PFSK-1 (cell line): ENCODE measurements around the gene ACER2.

Experiments used
- FOXP2 ChIP-seq: optimal IDR thresholded peaks from 2 replicates; pipeline ENCODE3; 2011; ENCODE audit warnings: borderline replicate concordance, control low read depth, inconsistent platforms; ENCODE audit not compliant: insufficient read depth; ENCODE audit errors: extremely low read length, extremely low read depth
- POLR2AphosphoS5 ChIP-seq: IDR thresholded peaks from 2 replicates; pipeline ENCODE4 v1.6.1; 2012; ENCODE audit warnings: low read depth, mild to moderate bottlenecking, control low read depth, low read length, moderate library complexity
- SIN3A ChIP-seq: IDR thresholded peaks from 2 replicates; pipeline ENCODE4 v1.6.1; 2012; ENCODE audit warnings: mild to moderate bottlenecking, low read length, moderate library complexity, borderline replicate concordance; ENCODE audit not compliant: insufficient read depth
- TAF1 ChIP-seq: IDR thresholded peaks from 2 replicates; pipeline ENCODE4 v1.6.1; 2012; ENCODE audit warnings: low read length, control low read depth, borderline replicate concordance; ENCODE audit not compliant: insufficient read depth
- TF ChIP-seq, protein P1 (sequence below), 2 experiments: IDR thresholded peaks; 2 replicates each; pipeline versions ENCODE4 v1.6.1 to v1.8.0; 2011 to 2012; ENCODE audit warnings: low read depth in 2 of 2, low read length in 2 of 2, control low read depth in 1 of 2, inconsistent platforms in 1 of 2, mild to moderate bottlenecking in 1 of 2, moderate library complexity in 1 of 2; ENCODE audit not compliant: insufficient read depth in 1 of 2

ACER2 gene

DNA sequence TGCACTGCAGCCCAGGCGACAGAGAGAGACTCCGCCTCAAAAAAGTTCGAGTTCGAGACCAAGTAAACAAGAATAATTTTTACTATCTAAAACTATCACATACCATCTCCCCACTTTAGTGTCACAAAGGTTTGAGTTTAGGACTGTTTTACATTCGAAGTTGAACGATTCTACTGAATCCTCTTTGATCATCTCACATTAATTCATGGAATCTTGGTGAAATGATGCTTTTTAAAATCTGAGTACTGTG is 28.1 kb upstream of the ACER2 start:
- TF ChIP-seq TAF1 (no peak), FOXP2 (no peak), POLR2AphosphoS5 (no peak), SIN3A (no peak)
- TF ChIP-seq, protein P1, sequence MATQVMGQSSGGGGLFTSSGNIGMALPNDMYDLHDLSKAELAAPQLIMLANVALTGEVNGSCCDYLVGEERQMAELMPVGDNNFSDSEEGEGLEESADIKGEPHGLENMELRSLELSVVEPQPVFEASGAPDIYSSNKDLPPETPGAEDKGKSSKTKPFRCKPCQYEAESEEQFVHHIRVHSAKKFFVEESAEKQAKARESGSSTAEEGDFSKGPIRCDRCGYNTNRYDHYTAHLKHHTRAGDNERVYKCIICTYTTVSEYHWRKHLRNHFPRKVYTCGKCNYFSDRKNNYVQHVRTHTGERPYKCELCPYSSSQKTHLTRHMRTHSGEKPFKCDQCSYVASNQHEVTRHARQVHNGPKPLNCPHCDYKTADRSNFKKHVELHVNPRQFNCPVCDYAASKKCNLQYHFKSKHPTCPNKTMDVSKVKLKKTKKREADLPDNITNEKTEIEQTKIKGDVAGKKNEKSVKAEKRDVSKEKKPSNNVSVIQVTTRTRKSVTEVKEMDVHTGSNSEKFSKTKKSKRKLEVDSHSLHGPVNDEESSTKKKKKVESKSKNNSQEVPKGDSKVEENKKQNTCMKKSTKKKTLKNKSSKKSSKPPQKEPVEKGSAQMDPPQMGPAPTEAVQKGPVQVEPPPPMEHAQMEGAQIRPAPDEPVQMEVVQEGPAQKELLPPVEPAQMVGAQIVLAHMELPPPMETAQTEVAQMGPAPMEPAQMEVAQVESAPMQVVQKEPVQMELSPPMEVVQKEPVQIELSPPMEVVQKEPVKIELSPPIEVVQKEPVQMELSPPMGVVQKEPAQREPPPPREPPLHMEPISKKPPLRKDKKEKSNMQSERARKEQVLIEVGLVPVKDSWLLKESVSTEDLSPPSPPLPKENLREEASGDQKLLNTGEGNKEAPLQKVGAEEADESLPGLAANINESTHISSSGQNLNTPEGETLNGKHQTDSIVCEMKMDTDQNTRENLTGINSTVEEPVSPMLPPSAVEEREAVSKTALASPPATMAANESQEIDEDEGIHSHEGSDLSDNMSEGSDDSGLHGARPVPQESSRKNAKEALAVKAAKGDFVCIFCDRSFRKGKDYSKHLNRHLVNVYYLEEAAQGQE (IDR thresholded peaks at IDR 0.05; ENCODE audit: insufficient read depth in 1 of 2, low read depth in 2 of 2, low read length in 2 of 2): no peak

DNA sequence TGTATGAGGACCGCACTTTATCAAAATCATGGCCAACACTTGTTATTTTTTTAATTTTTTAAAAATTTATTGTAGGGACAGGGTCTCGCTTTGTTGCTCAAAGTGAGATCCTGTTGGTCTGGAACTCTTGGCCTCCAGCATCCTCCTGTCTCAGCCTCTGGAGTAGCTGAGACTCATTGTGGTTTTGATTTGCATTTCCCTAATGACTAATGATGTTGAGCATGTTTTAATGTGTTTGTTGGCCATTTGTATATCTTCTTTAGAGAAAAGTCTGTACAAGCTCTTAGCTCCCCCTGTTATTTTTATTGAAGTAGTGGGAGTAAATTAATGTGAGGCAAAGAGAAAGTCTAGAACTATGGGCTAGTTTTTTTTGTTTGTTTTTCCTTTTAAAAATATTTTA is 27.2 kb upstream of the ACER2 start:
- TF ChIP-seq POLR2AphosphoS5 (no peak), SIN3A (no peak), FOXP2 (no peak), TAF1 (no peak)
- TF ChIP-seq, protein P1 (IDR thresholded peaks at IDR 0.05; ENCODE audit: insufficient read depth in 1 of 2, low read depth in 2 of 2, low read length in 2 of 2): no peak

DNA sequence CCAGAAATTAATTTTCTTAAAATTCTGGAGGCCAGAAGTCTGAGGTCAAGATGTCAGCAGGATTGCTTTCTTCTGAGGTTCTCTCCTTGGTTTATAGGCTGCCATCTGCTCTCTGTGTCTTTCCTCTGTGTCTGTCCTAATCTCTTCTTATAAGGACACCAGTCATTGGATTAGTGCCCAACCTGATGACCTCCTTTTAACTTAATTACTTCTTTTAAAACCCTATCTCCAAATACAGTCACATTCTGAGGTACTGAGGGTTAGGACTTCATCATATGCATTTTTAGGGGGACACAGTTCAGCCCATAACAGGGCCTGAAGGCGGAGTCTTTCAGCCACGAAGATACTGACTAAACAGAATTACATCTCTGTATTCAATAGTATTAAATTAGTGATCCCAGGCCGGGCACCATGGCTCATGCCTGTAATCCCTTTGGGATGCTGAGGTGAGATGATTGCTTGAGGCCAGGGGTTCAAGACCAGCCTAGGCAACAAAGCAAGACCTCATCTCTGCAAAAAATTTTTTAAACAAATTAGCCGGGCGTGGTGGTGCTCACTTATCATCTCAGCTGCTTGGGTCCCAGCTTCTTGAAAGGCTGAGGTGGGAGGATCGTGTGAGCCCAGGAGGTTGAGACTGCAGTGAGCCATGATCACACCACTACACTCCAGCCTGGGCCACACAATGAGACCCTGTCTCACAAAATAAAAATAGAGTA is 22.9 kb upstream of the ACER2 start:
- TF ChIP-seq TAF1 (no peak), FOXP2 (no peak), SIN3A (no peak), POLR2AphosphoS5 (no peak)
- TF ChIP-seq, protein P1 (IDR thresholded peaks at IDR 0.05; ENCODE audit: insufficient read depth in 1 of 2, low read depth in 2 of 2, low read length in 2 of 2): no peak

GRCh38 chr9:19386502-19387044 is 22.2 kb upstream of the ACER2 start:
- TF ChIP-seq FOXP2: no peak
- TF ChIP-seq POLR2AphosphoS5: no peak
- TF ChIP-seq, protein P1 (IDR thresholded peaks at IDR 0.05; ENCODE audit: insufficient read depth in 1 of 2, low read depth in 2 of 2, low read length in 2 of 2): no peak
- no peak for TF ChIP-seq TAF1
- no peak for TF ChIP-seq SIN3A

DNA sequence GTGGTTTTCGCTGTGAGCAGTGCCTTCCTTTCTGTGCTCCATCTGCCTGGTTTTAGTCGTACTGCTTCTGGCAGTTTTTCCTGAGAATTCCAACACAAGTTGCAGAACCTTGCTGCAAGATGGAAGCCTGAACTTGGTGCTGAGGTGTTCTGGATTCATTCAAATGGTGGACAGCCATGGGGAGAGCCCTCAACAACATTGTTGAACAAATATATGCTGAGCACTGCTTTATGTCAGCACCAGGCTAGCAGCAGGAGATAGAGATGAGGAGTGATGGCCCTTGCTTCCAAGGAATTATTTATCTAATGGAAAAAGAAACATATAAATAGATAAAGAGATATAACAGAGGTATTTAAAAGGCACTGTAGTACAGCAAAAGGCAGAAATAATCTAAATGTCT is 21.5 kb upstream of the ACER2 start:
- TF ChIP-seq FOXP2 (no peak), TAF1 (no peak), SIN3A (no peak), POLR2AphosphoS5 (no peak)
- TF ChIP-seq, protein P1 (IDR thresholded peaks at IDR 0.05; ENCODE audit: insufficient read depth in 1 of 2, low read depth in 2 of 2, low read length in 2 of 2): no peak
